IPS-11a (cell line): Measurements from ENCODE around the gene ZACN.
"Not testable (repeated sequence)": the region's sequence is repeated elsewhere in the genome, so short reads cannot be mapped to it uniquely, and the experiment has no call there.

Experiments
- H3K4me3 ChIP-seq: one replicate; pipeline ENCODE4 v1.5.1; 2013; ENCODE audit warnings: low read depth, low read length, control low read depth

The ZACN gene

GRCh38 chr17:76078860-76079534 lies at the start of gene ZACN:
TSS of gene ZACN (plus strand) at chr17:76079182. CDS start at chr17:76079265, 83 bp downstream.
- H3K4me3 ChIP-seq: no peak within 1 kb of the TSS

- H3K4me3 ChIP-seq: no peak overlapping the region
Observed at GRCh38 chr17:76032073-76032779, 46.8 kb upstream of the ZACN start.

- no peak overlapping the region for H3K4me3 ChIP-seq
Observed at GRCh38 chr17:76032780-76033108, 46.2 kb upstream of the ZACN start.

GRCh38 chr17:76033139-76033538 lies 45.8 kb upstream of the ZACN start:
- no peak overlapping the region for H3K4me3 ChIP-seq

GRCh38 chr17:76034428-76035350 lies 44.3 kb upstream of the ZACN start:
- no peak overlapping the region for H3K4me3 ChIP-seq

GRCh38 chr17:76036497-76037261 lies 42.3 kb upstream of the ZACN start:
- H3K4me3 ChIP-seq: no peak overlapping the region

- no peak overlapping the region for H3K4me3 ChIP-seq
Observed at GRCh38 chr17:76038050-76038449, 40.9 kb upstream of the ZACN start.

- H3K4me3 ChIP-seq: no peak overlapping the region
Observed at GRCh38 chr17:76039121-76039520, 39.9 kb upstream of the ZACN start.

- no peak overlapping the region for H3K4me3 ChIP-seq
Observed at GRCh38 chr17:76040376-76040775, 38.6 kb upstream of the ZACN start.

GRCh38 chr17:76042868-76043267 lies 36.1 kb upstream of the ZACN start:
- not testable (repeated sequence) for H3K4me3 ChIP-seq

- H3K4me3 ChIP-seq: not testable (repeated sequence)
Observed at GRCh38 chr17:76044475-76045007, 34.4 kb upstream of the ZACN start.

- no peak overlapping the region for H3K4me3 ChIP-seq
Observed at GRCh38 chr17:76046064-76046463, 32.9 kb upstream of the ZACN start.

GRCh38 chr17:76048025-76048605 lies 30.9 kb upstream of the ZACN start:
- H3K4me3 ChIP-seq: no peak overlapping the region

GRCh38 chr17:76048711-76049110 lies 30.3 kb upstream of the ZACN start:
- no peak overlapping the region for H3K4me3 ChIP-seq

GRCh38 chr17:76049239-76049638 lies 29.7 kb upstream of the ZACN start:
- H3K4me3 ChIP-seq: no peak overlapping the region

GRCh38 chr17:76049836-76050537 lies 29.0 kb upstream of the ZACN start:
- no peak overlapping the region for H3K4me3 ChIP-seq

- H3K4me3 ChIP-seq: no peak overlapping the region
Observed at GRCh38 chr17:76050538-76051467, 28.2 kb upstream of the ZACN start.

- H3K4me3 ChIP-seq: no peak overlapping the region
Observed at GRCh38 chr17:76051561-76051960, 27.4 kb upstream of the ZACN start.
